Amygdala (tissue), 56 donors: ENCODE measurements around the gene KLHL35.
A peak's percentile ranks its signal among the peaks of the same experiment; 100 is the strongest.

Experiments used
- DNase-seq, 56 donors: peaks; one replicate each; lab custom pipeline; 2025; lab: John Stamatoyannopoulos, UW

Gene KLHL35

DNA sequence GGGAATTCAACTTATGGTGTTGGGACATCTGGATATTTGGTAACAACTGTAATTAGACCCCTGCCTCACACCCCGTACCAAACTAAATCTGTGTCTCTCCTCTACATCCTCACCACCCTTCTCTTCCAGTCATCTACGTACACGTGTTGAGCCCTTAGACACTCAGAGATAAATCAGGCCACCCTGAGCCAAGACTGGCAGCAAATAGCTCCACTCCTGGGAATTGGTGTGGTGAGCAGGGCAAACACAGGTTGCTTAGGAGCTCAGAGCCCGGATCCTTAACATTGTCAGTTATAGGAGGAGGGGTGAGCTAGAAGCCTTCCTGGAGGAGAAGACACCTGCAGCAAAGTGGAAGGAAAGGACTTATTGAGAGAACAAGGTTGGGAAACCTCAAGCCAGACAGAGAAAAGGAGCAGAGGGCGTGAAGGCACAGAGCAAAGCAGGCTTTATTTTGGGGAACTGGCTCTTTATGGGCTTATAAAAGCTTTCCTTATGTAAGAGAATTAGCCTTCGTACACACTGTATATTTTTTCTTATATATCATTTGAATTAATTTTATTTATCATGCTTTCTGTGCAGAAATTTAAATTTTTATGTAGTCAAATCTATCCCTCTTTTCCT, 36.9 kb upstream of the KLHL35 start:
- no peak for DNase-seq

DNA sequence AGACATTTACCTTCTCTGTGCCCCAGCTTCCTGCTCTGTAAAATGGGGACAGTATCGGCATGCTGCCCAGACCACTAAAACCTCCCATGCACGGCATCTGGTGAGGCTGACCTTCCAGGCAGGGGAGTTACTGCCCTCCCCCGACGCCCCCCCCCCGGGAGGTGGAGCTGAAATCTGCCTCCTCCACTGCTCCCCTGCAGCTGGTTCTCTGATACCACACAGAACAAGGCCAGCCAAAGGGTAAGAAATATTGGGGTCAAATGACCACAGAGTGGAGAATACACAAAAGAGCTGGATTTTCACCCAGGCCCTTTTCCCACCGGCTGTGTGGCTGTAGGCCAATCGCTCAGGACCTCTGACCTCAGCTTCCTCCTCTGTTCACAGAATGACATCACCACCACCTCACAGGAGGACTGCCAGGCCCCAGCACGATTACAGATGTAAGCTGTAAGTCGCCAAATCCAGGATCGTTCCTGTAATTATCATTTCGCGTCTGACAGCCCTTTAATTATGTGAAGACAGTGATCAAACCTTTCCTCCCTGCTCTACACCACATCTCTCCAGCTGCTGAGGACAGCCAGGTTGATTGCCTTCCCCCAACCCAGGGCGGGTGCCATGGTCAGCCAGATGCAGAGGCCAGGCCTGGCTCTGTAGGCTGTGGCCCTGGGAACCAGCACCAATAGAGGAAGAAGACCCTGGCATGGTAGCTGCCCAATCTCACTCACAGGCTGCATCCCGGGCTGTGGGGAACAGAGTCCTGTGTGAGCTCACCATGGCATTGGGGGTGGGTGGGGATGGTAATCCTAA, 35.7 kb upstream of the KLHL35 start:
- no peak for DNase-seq

DNA sequence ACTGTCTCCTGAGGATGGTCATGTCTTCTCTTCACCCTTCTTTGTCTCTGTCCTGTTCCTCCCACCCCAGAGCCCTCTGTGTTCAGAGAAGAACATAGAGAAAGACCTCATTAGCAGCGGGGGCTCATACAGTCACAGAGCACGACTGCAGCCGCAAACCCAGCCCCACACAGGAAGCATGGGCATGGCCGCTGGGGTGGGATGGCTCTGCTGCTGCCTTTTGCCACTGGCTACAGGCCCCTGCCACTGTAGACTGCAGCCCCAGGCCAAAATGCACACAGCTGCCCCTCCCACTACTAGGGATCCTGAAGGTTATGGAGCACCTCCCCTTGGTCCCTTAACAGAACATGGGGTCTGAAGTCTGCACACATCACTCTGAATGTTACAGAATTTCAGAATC, 34.9 kb upstream of the KLHL35 start:
- DNase-seq, result no peak

DNA sequence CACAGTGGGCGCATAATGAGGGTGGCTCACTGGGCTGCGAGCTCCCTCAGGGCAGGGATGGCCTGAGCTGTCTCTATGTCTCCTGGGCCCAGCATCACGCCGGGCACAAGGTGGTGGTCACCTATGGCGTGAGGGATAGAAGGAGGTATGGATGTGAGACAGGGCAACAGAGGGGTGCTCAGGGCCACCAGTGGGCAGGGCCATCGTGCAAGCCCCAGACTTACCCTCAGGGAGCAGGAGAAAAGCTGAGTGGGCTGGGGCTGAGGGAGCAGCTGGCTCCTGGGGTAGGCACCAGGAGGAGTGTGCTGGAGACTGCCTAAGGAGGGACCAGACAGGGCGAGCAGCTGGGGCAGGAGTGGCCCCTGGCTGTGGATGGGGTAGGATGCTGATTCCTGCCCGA, 34.3 kb upstream of the KLHL35 start:
- DNase-seq, result no peak

DNA sequence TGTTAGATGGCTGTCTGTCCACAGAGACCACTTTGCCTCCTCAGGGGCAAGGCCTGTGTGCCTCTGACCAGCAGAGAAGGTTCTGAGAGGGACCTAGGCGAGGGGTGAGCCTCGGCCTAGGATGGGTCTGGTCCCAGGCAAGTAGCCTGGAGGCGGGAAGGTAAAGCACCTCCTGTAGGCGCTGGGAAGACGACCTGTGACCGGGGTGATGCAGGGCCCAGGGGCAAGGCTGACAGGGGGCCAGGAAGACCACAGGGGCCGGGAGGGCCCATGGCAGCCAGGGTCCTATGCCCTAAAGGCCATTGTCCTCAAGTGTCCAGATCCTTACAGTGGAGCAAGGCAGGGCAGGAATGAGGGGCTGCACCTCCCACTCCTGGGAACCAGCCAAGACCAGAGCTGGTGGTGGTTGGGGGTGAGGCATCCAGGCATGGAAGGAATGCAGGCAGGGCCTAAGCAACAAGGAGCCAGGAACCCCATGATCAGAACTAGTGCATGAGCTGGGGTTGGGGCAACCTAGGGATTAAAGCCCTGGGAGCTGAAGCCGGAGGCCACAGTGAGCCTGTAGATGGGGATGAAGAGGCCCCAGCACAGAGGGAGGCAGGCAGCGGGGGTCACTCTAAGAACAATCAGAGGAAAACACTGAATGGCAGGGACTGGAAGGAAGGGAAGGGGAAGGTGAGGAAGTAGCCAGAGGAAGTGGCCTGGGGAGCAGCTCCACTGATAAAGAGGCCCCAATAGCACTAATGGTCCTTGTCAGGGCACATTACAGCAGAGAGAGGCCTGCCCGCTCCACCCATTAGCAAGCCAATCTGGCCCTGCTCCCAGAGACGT, 32.9 kb upstream of the KLHL35 start:
- no peak for DNase-seq

DNA sequence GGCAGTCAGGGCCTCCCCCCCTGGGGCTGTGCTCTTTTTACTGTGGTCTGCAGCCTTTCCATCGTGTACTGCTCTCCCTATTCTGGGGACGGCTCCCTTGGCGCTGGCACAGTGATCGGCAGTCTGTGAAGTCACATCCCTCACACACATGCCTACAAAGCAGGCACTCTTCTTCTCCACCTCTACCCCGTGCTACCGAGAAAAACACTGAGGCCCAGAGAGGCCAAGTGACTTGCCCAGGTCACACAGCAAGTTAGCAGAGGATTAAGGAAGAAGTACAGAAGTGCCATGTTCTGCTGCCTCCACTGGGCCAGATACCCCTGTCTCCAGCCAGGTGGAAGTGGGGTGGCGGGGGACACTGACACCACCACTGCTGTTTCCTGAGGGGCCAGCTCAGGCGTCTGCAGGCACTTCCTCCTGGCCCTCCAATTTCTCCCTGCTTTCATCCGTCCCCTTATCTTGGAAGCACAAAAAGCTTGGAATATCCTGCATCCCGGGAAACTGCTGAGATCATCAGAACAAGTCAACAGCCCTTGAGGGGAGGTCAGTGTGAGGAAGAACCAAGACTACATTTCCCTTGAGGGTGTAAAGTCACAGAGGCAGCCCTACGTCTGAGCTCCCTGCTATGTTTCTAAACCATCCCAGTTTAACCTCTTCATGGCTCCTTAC, 30.2 kb upstream of the KLHL35 start:
- no peak for DNase-seq

DNA sequence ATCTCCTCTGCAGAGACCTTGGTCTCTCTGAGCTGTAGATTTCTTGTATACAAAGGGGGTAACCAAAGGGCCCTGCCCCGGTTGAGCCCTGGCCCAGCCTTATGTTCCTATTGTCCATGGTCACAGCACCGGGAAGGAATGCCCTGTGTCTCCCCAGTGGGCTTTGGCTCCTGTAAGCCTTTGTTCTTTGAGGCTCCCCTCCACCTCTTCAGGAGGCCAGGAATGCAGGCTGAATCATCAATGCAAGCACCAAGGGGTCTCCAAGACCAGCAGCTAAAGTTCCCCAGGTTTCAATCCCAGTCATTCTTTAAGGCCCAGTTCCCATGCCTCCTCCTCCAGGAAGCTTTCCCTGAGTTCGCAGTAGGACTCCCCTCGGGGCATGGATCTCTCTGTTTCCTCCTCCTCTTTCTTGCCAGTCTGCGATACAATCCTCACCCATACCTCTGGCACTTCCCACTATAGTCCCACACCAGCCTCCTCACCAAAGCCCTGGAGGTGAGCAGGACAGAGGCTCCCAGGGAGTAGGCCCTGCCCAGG, 29.2 kb upstream of the KLHL35 start:
- no peak for DNase-seq

DNA sequence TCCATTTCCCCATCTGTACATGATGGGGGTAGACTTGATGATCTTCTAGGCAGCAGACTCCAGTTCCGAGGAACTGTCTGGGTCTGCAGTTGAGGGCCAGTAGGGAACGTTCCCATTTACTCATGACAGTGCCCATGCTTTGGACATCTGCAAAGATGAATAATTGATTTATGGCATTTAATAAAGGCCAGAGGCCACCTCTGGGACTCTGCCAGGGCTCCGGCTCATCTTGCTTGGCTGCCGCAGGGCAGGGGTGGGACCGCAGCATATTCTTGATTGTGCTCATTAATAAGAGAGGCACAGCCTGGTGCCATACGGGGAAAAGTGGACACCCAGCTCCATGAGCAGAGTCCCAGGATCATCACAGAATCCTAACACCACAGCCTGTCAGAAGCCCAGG, 28.1 kb upstream of the KLHL35 start:
- DNase-seq, result no peak

DNA sequence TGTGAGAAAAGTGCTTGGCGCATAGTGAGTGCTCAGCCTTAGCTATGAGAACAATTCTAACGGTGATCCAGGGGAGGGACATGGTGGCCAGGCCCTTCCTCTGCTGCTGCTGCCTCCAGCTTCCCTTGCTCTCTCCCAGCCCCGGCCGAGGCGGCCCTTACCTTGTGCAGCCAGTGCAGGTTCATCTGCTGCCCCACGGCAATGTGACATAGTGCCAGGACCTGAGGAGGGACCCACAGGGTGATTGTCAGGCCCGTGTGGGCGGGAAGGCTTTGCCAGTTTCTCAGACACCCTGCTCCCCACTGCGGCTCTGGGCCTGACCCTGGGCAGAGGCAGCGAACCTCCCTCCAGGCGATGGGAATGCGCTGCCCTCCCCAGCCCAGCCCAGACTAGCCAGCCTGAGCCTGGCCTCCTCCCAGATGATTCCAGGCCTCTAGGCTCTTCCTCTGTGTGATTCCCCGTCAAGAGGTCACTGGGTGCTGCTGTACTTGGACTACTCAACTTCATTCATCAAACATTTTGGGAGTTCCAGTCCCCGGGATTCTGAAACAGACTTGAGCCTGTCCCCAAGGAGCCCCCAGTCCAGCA, 23.7 kb upstream of the KLHL35 start:
- DNase-seq, result no peak

DNA sequence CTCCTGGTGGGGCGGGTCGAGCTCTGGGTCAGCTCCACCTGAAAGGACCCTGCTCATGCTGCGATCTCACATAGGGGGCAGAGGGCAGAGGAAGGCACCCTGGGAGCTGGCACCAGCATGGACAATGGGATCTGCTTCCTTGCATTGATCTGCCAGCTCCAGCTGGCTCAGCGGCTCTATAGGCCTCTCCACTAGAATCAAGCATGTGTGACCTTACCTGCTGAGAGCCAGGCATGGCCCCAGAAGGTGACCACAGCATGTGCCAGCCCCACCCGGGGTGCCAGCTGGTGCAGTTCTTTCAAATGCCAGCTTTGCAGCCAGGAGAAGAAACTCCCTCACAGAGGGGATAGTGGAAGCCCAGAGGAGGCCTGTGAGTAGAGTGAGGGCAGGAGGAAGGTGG, 22.0 kb upstream of the KLHL35 start:
- DNase-seq, result no peak

DNA sequence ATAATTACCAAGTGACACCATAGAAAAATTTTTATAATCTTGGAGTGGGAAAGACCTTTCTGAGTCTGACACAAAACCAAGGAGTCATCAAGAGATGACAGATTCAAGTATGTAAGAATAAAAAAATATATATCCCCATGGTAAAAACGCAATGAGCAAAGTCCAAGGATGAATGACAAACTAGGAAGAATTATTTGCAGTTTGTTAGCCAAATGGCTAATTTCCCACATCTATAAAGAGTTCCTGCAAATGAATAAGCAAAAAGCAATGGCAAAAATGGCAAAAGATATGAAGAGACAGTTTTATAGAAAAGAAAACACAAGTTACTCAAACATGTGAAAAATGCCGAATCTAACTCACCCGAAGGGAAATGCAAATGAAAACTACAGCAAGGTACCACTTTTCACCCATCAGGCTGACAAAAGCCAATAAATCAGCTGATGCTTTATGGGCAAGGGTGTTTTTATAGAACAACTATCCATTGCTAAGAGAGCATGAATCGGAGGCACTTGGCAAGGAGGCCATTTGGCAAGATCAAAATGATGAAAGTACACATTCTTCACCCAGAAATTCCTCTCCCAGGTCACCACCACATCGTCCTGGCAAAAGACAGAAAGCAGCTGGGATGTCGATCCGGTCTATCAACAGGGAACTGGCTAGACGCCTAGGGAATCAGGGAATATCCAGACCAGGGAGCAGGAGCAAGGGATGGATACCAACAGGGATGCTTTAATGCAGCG, 21.1 kb upstream of the KLHL35 start:
- DNase-seq, result no peak

DNA sequence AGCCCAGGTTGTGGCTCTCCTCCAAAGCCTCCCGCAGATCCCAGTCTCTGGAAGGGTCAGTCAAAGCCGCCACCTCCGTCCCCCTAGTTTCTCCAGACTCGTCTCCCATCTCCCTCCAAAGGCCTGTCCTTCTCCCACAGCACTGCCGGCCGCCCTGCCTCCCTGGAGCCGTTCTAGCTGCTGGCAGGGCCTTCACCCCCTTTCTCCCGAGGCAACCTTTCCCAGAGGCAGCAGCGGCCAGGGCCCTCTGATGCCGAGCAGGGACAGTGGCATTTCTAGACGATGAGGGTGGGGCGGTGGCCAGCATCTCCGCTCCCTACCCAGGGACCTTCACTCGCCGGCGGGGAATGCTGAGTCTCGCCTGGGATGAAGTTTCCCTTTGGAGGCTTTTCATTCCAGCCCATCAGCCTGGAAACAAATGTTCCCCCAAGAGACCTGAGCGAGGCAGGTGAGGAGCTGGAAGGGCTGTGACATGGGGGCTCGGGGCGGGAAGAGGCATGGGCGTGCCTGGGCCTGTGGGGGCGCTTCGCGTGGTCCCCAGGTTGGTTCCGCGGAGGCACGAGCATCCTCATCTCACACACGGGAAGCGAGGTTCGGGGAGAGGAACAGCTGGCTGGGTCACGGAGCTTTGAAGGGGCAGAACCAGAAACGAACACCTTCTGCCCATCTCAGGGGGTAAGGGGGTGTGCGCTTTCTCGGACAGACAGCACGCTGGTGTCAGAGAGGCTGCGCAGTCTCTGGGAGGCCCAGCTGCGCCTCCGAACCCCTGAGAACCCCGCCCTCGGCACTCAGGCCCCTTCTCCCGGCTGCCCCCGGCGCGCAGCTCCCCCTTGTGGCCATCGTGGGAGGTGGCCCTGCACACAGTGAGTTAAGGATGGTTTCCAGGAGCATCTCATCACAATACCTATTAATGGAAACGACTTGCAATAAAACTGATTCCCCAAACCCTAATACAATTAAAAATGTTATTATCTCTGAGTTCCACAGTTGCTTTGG, 18.1 kb upstream of the KLHL35 start:
- DNase-seq, result no peak

DNA sequence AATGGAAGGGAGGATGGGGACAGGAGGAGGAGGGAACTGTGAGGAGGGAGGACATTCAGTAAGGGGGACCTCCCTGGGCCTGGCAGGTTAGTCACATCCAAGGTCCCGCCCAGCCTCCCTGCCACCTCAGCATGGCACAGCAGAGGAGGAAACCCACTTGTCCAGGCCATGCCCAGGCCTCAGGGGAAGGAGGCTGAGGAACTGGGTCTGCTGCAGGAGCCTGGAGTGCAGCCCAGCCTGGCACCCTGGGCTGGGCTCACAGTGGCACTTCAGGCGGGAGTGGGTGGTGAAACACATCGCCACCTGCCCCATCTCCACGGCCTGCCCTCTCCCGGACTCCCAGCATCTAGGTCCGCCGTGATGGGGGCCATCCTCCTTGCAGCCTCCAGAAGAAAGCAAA, 17.2 kb upstream of the KLHL35 start:
- no peak for DNase-seq

DNA sequence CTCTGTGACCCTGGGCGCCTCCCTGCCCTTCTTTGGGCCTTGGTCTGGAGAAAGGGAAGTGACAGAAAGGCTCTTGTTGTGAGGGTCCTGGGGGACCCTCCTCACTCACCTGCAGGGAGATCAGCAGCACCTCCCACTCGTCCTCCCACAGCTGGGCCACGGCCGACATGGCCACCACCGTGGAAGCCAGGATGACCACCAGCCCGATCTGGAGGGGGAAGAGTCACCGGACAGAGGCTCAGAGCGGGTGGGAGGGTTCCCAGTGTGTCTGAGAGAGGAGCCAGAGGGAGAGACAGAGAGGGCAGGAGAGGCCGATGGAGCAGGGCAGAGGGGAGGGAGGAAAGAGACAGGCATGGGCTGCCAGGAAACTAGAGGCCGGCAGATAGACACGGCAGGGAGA, 16.8 kb upstream of the KLHL35 start:
- no peak for DNase-seq

DNA sequence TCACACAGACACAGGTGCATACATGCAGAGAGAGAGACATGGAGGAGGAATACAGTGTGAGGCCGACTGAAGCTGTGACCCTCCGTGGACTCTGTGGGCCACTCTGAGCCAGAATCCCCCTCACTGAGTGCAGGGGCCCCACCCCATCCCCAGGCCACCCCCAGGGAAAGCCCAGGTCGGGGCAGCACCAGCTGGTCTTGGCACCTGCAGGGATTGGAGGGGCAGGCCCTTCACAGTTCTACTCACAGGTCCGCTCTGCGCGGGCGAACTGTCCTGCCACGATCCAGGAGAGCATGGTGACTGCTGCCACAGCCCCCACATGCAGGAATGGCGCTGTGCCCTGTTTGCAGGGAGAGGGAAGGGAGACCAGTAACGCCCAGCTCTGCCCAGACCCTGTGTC, 16.3 kb upstream of the KLHL35 start:
- no peak for DNase-seq

DNA sequence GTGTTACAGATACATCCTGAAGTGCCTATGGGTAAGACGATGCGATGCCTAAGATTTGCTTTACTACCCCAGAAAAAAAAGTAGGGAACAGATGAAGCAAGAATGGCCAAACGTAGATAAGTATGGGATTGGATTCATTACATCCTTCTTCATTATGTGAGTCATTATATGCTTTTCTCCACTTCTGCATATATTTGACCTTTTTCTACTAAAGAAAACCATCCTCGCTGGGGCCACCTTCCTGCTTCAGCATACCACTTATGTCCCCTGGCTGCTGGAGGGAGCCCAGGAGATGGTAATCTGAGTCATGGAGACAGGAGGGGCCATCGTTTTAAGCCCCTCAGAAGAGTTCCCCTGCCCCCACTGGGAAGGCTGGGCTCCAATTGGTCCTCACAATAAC, 14.4 kb upstream of the KLHL35 start:
- no peak for DNase-seq

DNA sequence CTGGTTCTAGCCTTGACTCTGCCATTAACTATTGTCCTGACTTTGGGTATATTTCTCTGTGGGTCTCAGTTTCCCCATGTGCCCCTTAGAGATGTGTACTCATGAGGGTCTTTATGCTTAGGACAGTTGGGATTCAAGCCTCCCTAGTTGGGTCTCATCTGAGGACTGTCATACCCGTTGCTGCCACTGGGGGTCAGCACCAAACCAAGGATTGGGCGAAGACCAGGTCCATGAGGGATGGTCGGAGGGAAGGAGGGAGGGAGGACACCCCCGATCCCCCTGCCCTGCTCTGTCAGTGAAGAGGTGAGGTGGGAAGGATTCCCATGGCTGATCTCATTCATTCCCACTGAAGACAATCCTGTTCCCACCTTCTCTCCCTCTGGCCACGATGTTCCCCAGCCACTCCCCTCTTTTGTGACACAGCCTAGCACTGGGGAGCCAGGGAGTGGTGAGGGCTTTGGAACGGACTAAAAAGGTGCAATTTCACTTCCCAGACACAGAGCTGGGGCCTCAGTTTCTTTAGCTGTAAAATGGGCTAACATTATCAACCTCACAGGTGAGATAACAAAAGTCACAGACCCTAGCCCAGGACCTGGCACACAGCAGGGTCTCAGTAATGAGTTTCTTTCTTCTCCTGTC, 12.4 kb upstream of the KLHL35 start:
- peak in 42 of 56 donors; percentile 13 to 82 (median 44) for DNase-seq

DNA sequence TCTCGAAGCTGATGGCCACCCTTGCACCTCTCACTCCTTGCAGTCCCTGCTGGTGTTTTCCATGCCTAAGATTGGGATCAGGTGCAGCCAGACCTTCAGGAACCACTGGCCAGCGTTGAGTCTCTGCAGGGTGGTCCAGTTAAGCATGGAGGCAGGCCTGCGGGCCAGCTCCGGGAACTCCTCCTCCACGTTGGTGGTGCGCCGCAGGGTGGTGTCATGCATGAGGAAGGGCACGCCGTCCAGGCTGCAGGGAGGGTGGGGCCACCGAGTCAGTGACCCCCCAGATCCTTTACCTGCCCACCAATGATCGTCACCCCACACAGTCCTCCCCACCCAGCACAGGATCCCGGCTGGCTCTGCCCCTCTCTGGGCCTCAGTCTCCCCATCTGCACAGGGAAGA, 10.0 kb upstream of the KLHL35 start:
- DNase-seq, result no peak
